ENCODE measurements around the gene CLEC16A.

- TF ChIP-seq CTCF (IDR thresholded peaks at IDR 0.05) (no peak), EZH2 (IDR thresholded peaks at IDR 0.05; ENCODE audit: borderline replicate concordance, insufficient read depth, low read depth, low read length, poor library complexity, severe bottlenecking) (no peak)
These were observed 199.1 kb downstream of the CLEC16A start for GRCh38 chr16:11143372-11144035.
